Progenitor cell of endocrine pancreas (in vitro differentiated cells): Measurements from ENCODE around the gene TMEM229A. TPM values are rescaled to one million over a fixed set of nuclear protein-coding genes. Genes with fewer than 3 reads are reported as not detected.
"Not testable (repeated sequence)": the region's sequence is repeated elsewhere in the genome, so short reads cannot be mapped to it uniquely, and the experiment has no call there.

Source experiments
- DNase-seq: peaks from one replicate; pipeline ENCODE4 v3.0.0; 2021; ENCODE audit warnings: low spot score; ENCODE audit not compliant: unreplicated experiment
- H3K27ac Mint-ChIP-seq: 2 replicates; pipeline ENCODE4 v1.8.0; 2021; ENCODE audit warnings: mild to moderate bottlenecking, moderate library complexity, mixed read lengths
- H3K27me3 Mint-ChIP-seq: 2 replicates; pipeline ENCODE4 v1.8.0; 2021; ENCODE audit warnings: mixed read lengths
- H3K36me3 Mint-ChIP-seq: 2 replicates; pipeline ENCODE4 v1.8.0; 2022; ENCODE audit warnings: mixed read lengths; ENCODE audit not compliant: insufficient read depth
- H3K4me1 Mint-ChIP-seq: 2 replicates; pipeline ENCODE4 v1.8.0; 2021; ENCODE audit warnings: low read depth, mixed read lengths
- H3K4me3 Mint-ChIP-seq: 2 replicates; pipeline ENCODE4 v1.8.0; 2021; ENCODE audit warnings: low read depth, mild to moderate bottlenecking, moderate library complexity, mixed read lengths
- H3K9me3 Mint-ChIP-seq: 2 replicates; pipeline ENCODE4 v1.8.0; 2021; ENCODE audit warnings: low read depth, mixed read lengths
- total RNA-seq: library from RNA; stranded (reverse); gene quantifications from 2 replicates; pipeline ENCODE4 v1.2.1, GENCODE V29; 2021
- TF ChIP-seq, protein P1 (sequence below): fragments of 200-600 bp; sonication (generic); IDR thresholded peaks from one replicate; pipeline ENCODE4 v1.5.0; 2021; ENCODE audit warnings: antibody characterized with exemption, mild to moderate bottlenecking; ENCODE audit not compliant: unreplicated experiment

The TMEM229A gene
- total RNA-seq, 1 donor from 2014 or later = not detected

DNA sequence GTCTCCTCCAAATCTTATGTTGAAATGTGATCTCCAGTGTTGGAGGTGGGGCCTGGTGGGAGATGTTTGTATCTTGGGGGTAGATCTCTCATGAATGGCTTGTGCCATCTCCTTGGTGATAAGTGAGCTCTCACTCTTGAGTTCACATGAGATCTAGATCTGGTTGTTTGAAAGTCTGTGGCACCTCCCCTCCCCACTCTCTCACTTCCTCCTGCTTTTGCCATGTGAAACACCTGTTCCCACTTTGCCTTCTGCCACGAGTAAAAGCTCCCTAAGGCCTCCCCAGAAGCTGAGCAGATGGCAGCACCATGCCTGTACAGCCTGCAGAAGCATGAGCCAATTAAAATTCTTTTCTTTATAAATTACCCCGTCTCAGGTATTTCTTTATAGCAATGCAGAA, 23.5 kb downstream of the TMEM229A start:
- no peak overlapping the region for H3K4me3 Mint-ChIP-seq
- no peak for DNase-seq
- H3K4me1 Mint-ChIP-seq = peaks cover 8% of the 10 kb centered on the region
- H3K36me3 Mint-ChIP-seq = no peaks in the 10 kb centered on the region
- TF ChIP-seq, protein P1, sequence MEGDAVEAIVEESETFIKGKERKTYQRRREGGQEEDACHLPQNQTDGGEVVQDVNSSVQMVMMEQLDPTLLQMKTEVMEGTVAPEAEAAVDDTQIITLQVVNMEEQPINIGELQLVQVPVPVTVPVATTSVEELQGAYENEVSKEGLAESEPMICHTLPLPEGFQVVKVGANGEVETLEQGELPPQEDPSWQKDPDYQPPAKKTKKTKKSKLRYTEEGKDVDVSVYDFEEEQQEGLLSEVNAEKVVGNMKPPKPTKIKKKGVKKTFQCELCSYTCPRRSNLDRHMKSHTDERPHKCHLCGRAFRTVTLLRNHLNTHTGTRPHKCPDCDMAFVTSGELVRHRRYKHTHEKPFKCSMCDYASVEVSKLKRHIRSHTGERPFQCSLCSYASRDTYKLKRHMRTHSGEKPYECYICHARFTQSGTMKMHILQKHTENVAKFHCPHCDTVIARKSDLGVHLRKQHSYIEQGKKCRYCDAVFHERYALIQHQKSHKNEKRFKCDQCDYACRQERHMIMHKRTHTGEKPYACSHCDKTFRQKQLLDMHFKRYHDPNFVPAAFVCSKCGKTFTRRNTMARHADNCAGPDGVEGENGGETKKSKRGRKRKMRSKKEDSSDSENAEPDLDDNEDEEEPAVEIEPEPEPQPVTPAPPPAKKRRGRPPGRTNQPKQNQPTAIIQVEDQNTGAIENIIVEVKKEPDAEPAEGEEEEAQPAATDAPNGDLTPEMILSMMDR = no peak
- H3K27ac Mint-ChIP-seq = no peak overlapping the region
- no peaks in the 10 kb centered on the region for H3K9me3 Mint-ChIP-seq
- H3K27me3 Mint-ChIP-seq = peaks cover 8% of the 10 kb centered on the region

DNA sequence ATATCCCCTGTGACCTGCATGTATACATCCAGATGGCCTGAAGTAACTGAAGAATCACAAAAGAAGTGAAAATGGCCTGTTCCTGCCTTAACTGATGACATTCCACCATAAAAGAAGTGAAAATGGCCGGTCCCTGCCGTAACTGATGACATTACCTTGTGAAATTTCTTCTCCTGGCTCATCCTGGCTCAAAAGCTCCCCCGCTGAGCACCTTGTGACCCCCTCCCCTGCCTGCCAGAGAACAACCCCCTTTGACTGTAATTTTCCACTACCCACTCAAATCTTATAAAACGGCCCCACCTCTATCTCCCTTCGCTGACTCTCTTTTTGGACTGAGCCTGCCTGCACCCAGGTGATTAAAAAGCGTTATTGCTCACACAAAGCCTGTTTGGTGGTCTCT, 24.6 kb downstream of the TMEM229A start:
- H3K4me3 Mint-ChIP-seq, H3K9me3 Mint-ChIP-seq, H3K36me3 Mint-ChIP-seq, DNase-seq, H3K27me3 Mint-ChIP-seq, H3K27ac Mint-ChIP-seq, H3K4me1 Mint-ChIP-seq: not testable (repeated sequence)

DNA sequence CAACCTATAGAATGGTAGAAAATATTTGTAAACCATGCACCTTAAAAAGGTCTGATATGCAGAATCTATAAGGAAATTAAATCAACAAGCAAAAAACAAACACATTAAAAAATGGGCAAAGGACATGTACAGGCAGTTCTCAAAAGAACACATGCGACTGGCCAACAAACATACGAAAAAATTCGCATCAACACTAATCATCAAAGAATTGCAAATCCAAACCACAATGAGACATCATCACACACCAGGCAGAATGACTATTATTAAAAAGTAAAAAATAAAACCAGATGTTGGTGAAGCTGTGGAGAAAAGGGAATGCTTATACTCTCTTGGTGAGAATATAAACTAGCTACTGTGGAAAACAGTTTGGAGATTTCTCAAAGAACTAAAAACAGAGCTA, 33.2 kb downstream of the TMEM229A start:
- no peaks in the 10 kb centered on the region for H3K36me3 Mint-ChIP-seq
- H3K4me1 Mint-ChIP-seq = no peaks in the 10 kb centered on the region
- H3K9me3 Mint-ChIP-seq = peaks cover 3% of the 10 kb centered on the region
- DNase-seq = no peak
- no peaks in the 10 kb centered on the region for H3K27me3 Mint-ChIP-seq
- TF ChIP-seq, protein P1 = no peak
- H3K27ac Mint-ChIP-seq = no peak overlapping the region
- no peak overlapping the region for H3K4me3 Mint-ChIP-seq

DNA sequence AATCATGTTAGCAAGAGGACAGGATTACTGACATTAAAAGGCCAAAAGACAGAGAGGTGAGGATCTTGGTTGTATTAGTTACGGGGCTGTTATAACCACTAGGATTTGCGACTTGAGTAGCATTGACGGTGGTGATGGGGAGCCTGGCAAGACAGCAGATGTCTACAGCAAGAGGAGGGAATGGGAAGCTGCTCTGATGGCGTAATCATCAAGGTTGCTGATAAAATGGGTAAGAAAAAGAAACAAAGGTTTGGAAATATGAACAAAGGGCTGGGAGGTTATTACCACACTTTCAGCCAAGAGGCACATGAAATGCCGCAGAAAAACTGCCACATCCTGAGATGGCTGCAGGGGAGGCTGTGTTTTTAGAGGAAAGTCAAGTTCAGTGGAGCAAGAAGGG, 33.9 kb downstream of the TMEM229A start:
- Mint-ChIP-seq H3K27me3 (no peaks in the 10 kb centered on the region), H3K4me3 (no peak overlapping the region), H3K27ac (no peak overlapping the region), H3K36me3 (no peaks in the 10 kb centered on the region), H3K4me1 (no peaks in the 10 kb centered on the region), H3K9me3 (peaks cover 3% of the 10 kb centered on the region)
- no peak for DNase-seq
- TF ChIP-seq, protein P1 = no peak

DNA sequence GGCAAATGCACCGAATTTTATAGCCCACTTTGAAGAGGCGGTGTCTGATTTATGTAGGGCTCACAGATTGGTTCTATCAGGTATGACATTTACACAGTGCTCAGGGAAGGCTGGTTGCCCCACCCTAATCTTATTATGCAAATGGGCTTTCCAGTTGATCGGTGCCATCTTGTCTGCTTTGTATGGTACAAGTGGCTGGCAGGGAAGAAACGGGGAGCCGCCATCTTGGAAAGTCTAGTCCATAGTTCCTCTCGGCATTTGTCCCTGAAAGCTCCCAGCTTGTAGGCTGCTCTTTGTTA, 36.6 kb downstream of the TMEM229A start:
- Mint-ChIP-seq H3K27ac (no peak overlapping the region), H3K9me3 (no peaks in the 10 kb centered on the region), H3K36me3 (no peaks in the 10 kb centered on the region), H3K27me3 (no peaks in the 10 kb centered on the region), H3K4me3 (no peak overlapping the region), H3K4me1 (no peaks in the 10 kb centered on the region)
- no peak for DNase-seq
- TF ChIP-seq, protein P1 = no peak

DNA sequence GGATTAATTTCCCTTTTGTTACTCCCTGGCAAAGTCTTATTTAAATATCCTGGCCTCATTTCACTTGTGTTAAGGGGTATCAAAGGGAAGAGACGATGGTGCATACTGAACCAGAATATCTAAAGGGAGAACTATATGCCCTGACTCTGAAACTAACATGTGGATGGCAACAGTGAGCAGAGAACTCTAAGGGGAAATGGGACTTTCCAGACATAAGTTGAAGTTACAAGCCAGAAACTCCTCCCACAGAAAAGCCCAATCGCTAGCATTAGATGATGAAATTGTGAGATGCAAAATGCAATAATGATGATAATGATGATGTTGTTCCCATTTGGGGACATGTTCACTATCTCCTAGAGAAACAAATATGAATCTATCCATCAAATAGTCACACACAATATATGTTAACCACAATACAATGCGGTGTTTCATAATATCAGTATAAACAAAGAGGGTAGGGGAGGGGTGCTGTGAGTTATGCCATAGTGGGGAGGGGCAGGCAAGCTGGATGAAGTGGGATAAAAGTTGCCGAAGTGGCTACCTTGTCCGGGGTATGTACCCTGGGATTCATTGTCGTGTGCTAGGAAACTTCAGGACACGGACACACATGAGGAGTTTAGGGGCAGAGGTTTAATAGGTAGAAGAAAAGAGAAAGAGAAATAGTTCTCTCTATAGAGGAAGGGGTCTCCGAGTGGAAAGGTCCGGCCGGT, 37.1 kb downstream of the TMEM229A start:
- H3K27ac Mint-ChIP-seq = no peak overlapping the region
- no peaks in the 10 kb centered on the region for H3K9me3 Mint-ChIP-seq
- no peaks in the 10 kb centered on the region for H3K4me1 Mint-ChIP-seq
- no peak for DNase-seq
- H3K36me3 Mint-ChIP-seq = no peaks in the 10 kb centered on the region
- no peak overlapping the region for H3K4me3 Mint-ChIP-seq
- no peaks in the 10 kb centered on the region for H3K27me3 Mint-ChIP-seq
- TF ChIP-seq, protein P1 = no peak
